ENCODE data around the gene MYMX. TPM values are rescaled to one million over a fixed set of nuclear protein-coding genes. Genes with fewer than 3 reads are reported as not detected.

Gene MYMX
- total and polyA plus RNA-seq, 2 of the 13 experiments (the other 11 are each of a cell fraction or from before 2014, with no cell fraction given): not detected

- no peak for DNase-seq (ENCODE audit: low spot score)
- Histone ChIP-seq H4K20me1 (ENCODE audit: insufficient read depth, low read length) (no peaks in the 10 kb centered on the region), H3K36me3 (replicated peaks in 1 of 2; ENCODE audit: control insufficient read depth in 1 of 2, insufficient read depth in 2 of 2, low read length in 2 of 2) (no peaks in the 10 kb centered on the region), H3K9ac (ENCODE audit: insufficient read depth, low read depth, low read length) (no peak overlapping the region), H3K27me3 (ENCODE audit: control insufficient read depth in 1 of 2, insufficient read depth in 2 of 2, low read length in 2 of 2) (no peaks in the 10 kb centered on the region; a peak in 2 of 5 replicates), H3K4me2 (ENCODE audit: low read depth, low read length) (peak overlapping the region; percentile 24; the same call in 1 of the 2 replicates), H3K9me3 (ENCODE audit: low read length) (no peaks in the 10 kb centered on the region), H3K27ac (ENCODE audit: extremely low read length, insufficient read depth, low read length) (no peak overlapping the region), H3K79me2 (ENCODE audit: insufficient read depth, low read length) (no peaks in the 10 kb centered on the region), H3K4me3 (replicated peaks in 1 of 3; ENCODE audit: insufficient read depth in 1 of 3, low read depth in 2 of 3, low read length in 3 of 3) (no peak overlapping the region), H3K4me1 (ENCODE audit: insufficient read depth, low read length) (peaks cover 77% of the 10 kb centered on the region), H2AFZ (ENCODE audit: low read length) (no peak overlapping the region)
- TF ChIP-seq ISX (CRISPR knock-in tag; conservative IDR thresholded peaks at IDR 0.05): no peak
- TF ChIP-seq FOSL2 (CRISPR knock-in tag; IDR thresholded peaks at IDR 0.05): peak; percentile 53
- in situ Hi-C loops (cut with HindIII; ENCODE audit: extremely low pct_ligation_motif_present, low pct_unique_long_range_greater_than_20kb): no loop called here
- no TSS peak for BruUV-seq (replicated peaks)
- WGBS (ENCODE audit: low lambda C conversion rate): 18% methylated on average over 6 of the region's 6 CpGs
- no peak for ATAC-seq
- no peak for FAIRE-seq
- POLR2A ChIA-PET: interaction anchor here (1.9 to 2.3 kb wide), 2 partner anchors 9 to 11 kb away, joined by 5 to 15 read pairs; no protein-coding TSS in a partner anchor
- intact Hi-C loops (cut with micrococcal nuclease; ENCODE audit: unreplicated experiment): loop anchor here (2.0 kb wide), 1 partner anchor 15 kb away; no protein-coding TSS in a partner anchor
- CTCF ChIA-PET (ENCODE audit: low intra/inter-chr PET ratio, low total read pairs): no interaction called here
Measured at GRCh38 chr6:44203955-44204354, 12.8 kb upstream of the MYMX start.

DNA sequence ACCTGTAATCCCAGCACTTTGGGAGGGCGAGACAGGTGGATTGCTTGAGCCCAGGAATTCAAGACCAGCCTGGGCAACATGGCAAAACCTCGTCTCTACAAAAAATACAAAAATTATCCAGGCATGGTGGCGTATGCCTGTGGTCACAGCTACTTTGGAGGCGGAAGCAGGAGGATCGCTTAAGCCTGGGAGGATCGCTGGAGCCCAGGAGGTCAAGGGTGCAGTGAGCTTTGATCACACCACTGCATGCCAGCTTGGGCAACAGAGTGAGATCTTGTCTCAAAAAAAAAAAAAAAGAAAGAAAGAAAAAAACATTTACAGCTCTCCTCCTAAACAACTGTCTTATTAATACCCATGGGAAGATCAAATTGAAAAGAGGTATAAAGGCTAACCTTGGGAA is 8.8 kb upstream of the MYMX start:
- no TSS peak for BruUV-seq (replicated peaks)
- FAIRE-seq (no peak), DNase-seq (ENCODE audit: low spot score) (no peak), ATAC-seq (peak; percentile 69)
- WGBS (ENCODE audit: low lambda C conversion rate): 12% methylated on average over 6 of the region's 6 CpGs
- intact Hi-C loops (cut with micrococcal nuclease; ENCODE audit: unreplicated experiment): no loop called here
- H4K20me1 ChIP-seq (ENCODE audit: insufficient read depth, low read length): no peaks in the 10 kb centered on the region
- peak overlapping the region; percentile 59 for H3K4me2 ChIP-seq (ENCODE audit: low read depth, low read length)
- H3K9ac ChIP-seq (ENCODE audit: insufficient read depth, low read depth, low read length): no peak overlapping the region
- ChIA-PET CTCF (ENCODE audit: low intra/inter-chr PET ratio, low total read pairs) (no interaction called here), POLR2A (interaction anchor here (0.6 to 2.8 kb wide), 6 partner anchors 11 to 246 kb away, joined by 3 to 12 read pairs (median 4); partner anchors contain the start of gene HSP90AB1)
- no peak overlapping the region for H3K27ac ChIP-seq (ENCODE audit: extremely low read length, insufficient read depth, low read length)
- H3K9me3 ChIP-seq (ENCODE audit: low read length): no peaks in the 10 kb centered on the region
- no peaks in the 10 kb centered on the region for H3K36me3 ChIP-seq (replicated peaks in 1 of 2; ENCODE audit: control insufficient read depth in 1 of 2, insufficient read depth in 2 of 2, low read length in 2 of 2)
- H3K27me3 ChIP-seq (ENCODE audit: control insufficient read depth in 1 of 2, insufficient read depth in 2 of 2, low read length in 2 of 2): peaks cover 0 to 3% of the 10 kb centered on the region in 2 experiments; a peak in 1 of 5 replicates
- in situ Hi-C loops (cut with HindIII; ENCODE audit: extremely low pct_ligation_motif_present, low pct_unique_long_range_greater_than_20kb): no loop called here
- H2AFZ ChIP-seq (ENCODE audit: low read length): no peak overlapping the region
- H3K4me1 ChIP-seq (ENCODE audit: insufficient read depth, low read length): peaks cover 57% of the 10 kb centered on the region
- no peak overlapping the region; a peak in 1 of 6 replicates for H3K4me3 ChIP-seq (replicated peaks in 1 of 3; ENCODE audit: insufficient read depth in 1 of 3, low read depth in 2 of 3, low read length in 3 of 3)
- H3K79me2 ChIP-seq (ENCODE audit: insufficient read depth, low read length): no peaks in the 10 kb centered on the region
- TF ChIP-seq HOXA5 (CRISPR knock-in tag; IDR thresholded peaks at IDR 0.05) (0 out of 2 replicates have a peak, but pooled peaks have one; percentile 8), SNAI1 (CRISPR knock-in tag; IDR thresholded peaks at IDR 0.05; ENCODE audit: borderline replicate concordance) (no peak), ZNF335 (CRISPR knock-in tag; IDR thresholded peaks at IDR 0.05) (no peak), ZNF460 (CRISPR knock-in tag; IDR thresholded peaks at IDR 0.05; ENCODE audit: borderline replicate concordance) (peak; percentile 80; the same call in 1 of the 2 replicates), ZFP82 (CRISPR knock-in tag; IDR thresholded peaks at IDR 0.05; ENCODE audit: borderline replicate concordance) (no peak), YY1 (IDR thresholded peaks at IDR 0.05; ENCODE audit: insufficient read depth, insufficient replicate concordance, low read depth, low read length) (no peak)
- TF ChIP-seq, protein P1, sequence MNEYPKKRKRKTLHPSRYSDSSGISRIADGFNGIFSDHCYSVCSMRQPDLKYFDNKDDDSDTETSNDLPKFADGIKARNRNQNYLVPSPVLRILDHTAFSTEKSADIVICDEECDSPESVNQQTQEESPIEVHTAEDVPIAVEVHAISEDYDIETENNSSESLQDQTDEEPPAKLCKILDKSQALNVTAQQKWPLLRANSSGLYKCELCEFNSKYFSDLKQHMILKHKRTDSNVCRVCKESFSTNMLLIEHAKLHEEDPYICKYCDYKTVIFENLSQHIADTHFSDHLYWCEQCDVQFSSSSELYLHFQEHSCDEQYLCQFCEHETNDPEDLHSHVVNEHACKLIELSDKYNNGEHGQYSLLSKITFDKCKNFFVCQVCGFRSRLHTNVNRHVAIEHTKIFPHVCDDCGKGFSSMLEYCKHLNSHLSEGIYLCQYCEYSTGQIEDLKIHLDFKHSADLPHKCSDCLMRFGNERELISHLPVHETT (CRISPR knock-in tag; conservative IDR thresholded peaks at IDR 0.05): 0 out of 2 replicates have a peak, but pooled peaks have one; percentile 15
